ENCODE data around the gene DTHD1.

Gene DTHD1

GRCh38 chr4:36316607-36317006, 35.2 kb downstream of the DTHD1 start:
- no peak for DNase-seq

- no peak for DNase-seq
Observed at GRCh38 chr4:36317721-36318120, 36.3 kb downstream of the DTHD1 start.

- no peak for DNase-seq
Observed at GRCh38 chr4:36320117-36320896, 38.9 kb downstream of the DTHD1 start.

- no peak for DNase-seq
Observed at GRCh38 chr4:36321176-36321575, 39.8 kb downstream of the DTHD1 start.

- no peak for DNase-seq
Observed at GRCh38 chr4:36322921-36323354, 41.5 kb downstream of the DTHD1 start.

GRCh38 chr4:36323816-36324419, 42.5 kb downstream of the DTHD1 start:
- DNase-seq: no peak

GRCh38 chr4:36324808-36325207, 43.4 kb downstream of the DTHD1 start:
- DNase-seq: no peak

GRCh38 chr4:36325499-36325898, 44.1 kb downstream of the DTHD1 start:
- no peak for DNase-seq

- DNase-seq: no peak
Observed at GRCh38 chr4:36325926-36326325, 44.5 kb downstream of the DTHD1 start.

GRCh38 chr4:36326476-36327029, 45.1 kb downstream of the DTHD1 start:
- DNase-seq: no peak

- DNase-seq: no peak
Observed at GRCh38 chr4:36327400-36327799, 46.0 kb downstream of the DTHD1 start.

GRCh38 chr4:36328130-36328529, 46.7 kb downstream of the DTHD1 start:
- no peak for DNase-seq

- DNase-seq: no peak
Observed at GRCh38 chr4:36329228-36329627, 47.8 kb downstream of the DTHD1 start.

- DNase-seq: no peak
Observed at GRCh38 chr4:36330796-36331195, 49.4 kb downstream of the DTHD1 start.

- DNase-seq: no peak
Observed at GRCh38 chr4:36332023-36332781, 50.8 kb downstream of the DTHD1 start.

GRCh38 chr4:36332782-36333131, 51.3 kb downstream of the DTHD1 start:
- no peak for DNase-seq

- no peak for DNase-seq
Observed at GRCh38 chr4:36333303-36333877, 52.0 kb downstream of the DTHD1 start.

- DNase-seq: no peak
Observed at GRCh38 chr4:36337665-36338185, 56.3 kb downstream of the DTHD1 start.

- DNase-seq: no peak
Observed at GRCh38 chr4:36338973-36339372, 57.6 kb downstream of the DTHD1 start.

- no peak for DNase-seq
Observed at GRCh38 chr4:36341936-36342335, 60.5 kb downstream of the DTHD1 start.

- DNase-seq: no peak
Observed at GRCh38 chr4:36343501-36344175, 62.2 kb downstream of the DTHD1 start.

GRCh38 chr4:36348403-36348938, 67.1 kb downstream of the DTHD1 start:
- DNase-seq: no peak

Measured in HCEC 1CT (cell line).